Cardiac fibroblast (primary cell): ENCODE results near the gene RNF130.
"Not testable (repeated sequence)": the region's sequence is repeated elsewhere in the genome, so short reads cannot be mapped to it uniquely, and the experiment has no call there.

Source experiments
- DNase-seq, 2 donors: peaks; one replicate each; pipeline versions ENCODE4 v3.0.0 to v3.0.0-alpha.2; 2010; ENCODE audit warnings: low read depth in 2 of 2
- H3K4me3 ChIP-seq, 2 donors: replicated peaks in 1 of 2; 1 replicate in 1 of 2; 2 replicates in 1 of 2; pipeline ENCODE4 v1.5.1; 2011; ENCODE audit warnings: low read depth in 2 of 2, low read length in 2 of 2, mild to moderate bottlenecking in 2 of 2, moderate library complexity in 1 of 2
- CTCF ChIP-seq: IDR thresholded peaks from one replicate; pipeline ENCODE4 v1.5.1; 2011; ENCODE audit warnings: low read depth, mild to moderate bottlenecking, low read length, inconsistent platforms

RNF130 gene

GRCh38 chr5:179998485-179998884 is 73.1 kb downstream of the RNF130 start:
- no peak for DNase-seq
- no peak overlapping the region for H3K4me3 ChIP-seq

GRCh38 chr5:179994583-179995323 is 76.8 kb downstream of the RNF130 start:
- no peak for DNase-seq
- no peak overlapping the region for H3K4me3 ChIP-seq

More at GRCh38 chr5:179998485-179998884, 73.1 kb downstream of the RNF130 start:
- no peak for TF ChIP-seq CTCF

GRCh38 chr5:179992855-179993254 is 78.7 kb downstream of the RNF130 start:
- not testable (repeated sequence) for DNase-seq, H3K4me3 ChIP-seq

More at GRCh38 chr5:179994583-179995323, 76.8 kb downstream of the RNF130 start:
- no peak for TF ChIP-seq CTCF

GRCh38 chr5:179991106-179991505 is 80.5 kb downstream of the RNF130 start:
- no peak overlapping the region for H3K4me3 ChIP-seq
- DNase-seq = peak in 1 of 2 donors; percentile 4
- no peak for TF ChIP-seq CTCF

GRCh38 chr5:179990525-179990924 is 81.0 kb downstream of the RNF130 start:
- DNase-seq, H3K4me3 ChIP-seq: not testable (repeated sequence)

- no peak for TF ChIP-seq CTCF
- no peak overlapping the region for H3K4me3 ChIP-seq
- DNase-seq = peak; percentile 15 to 18
Measured at GRCh38 chr5:179986328-179986727, 85.2 kb downstream of the RNF130 start.

- H3K4me3 ChIP-seq = no peak overlapping the region
- no peak for DNase-seq
- TF ChIP-seq CTCF = no peak
Measured at GRCh38 chr5:179981636-179982035, 89.9 kb downstream of the RNF130 start.

GRCh38 chr5:179980767-179981166 is 90.8 kb downstream of the RNF130 start:
- DNase-seq = no peak
- no peak overlapping the region for H3K4me3 ChIP-seq
- TF ChIP-seq CTCF = no peak
